SK-N-SH (cell line): ENCODE data around the gene SYCN. TPM values are rescaled to one million over a fixed set of nuclear protein-coding genes. Genes with fewer than 3 reads are reported as not detected.

Experiments used
- CTCF ChIA-PET: fragments of 300-600, 350-600 bp; formaldehyde crosslinking; extraction: SDS; loops from one replicate; lab custom pipeline; 2021; lab: Yijun Ruan, JAX
- POLR2A ChIA-PET: fragments of 350-600 bp; sonication (Branson Sonifier 250); formaldehyde crosslinking; extraction: SDS; loops from one replicate; lab custom pipeline; 2020; ENCODE audit warnings: antibody characterized with exemption, inconsistent platforms; lab: Yijun Ruan, JAX
- DNase-seq: peaks from one replicate; pipeline ENCODE4 v3.0.0; 2012
- H2AFZ ChIP-seq: fragments of 200-600 bp; sonication (generic); 2 replicates; pipeline ENCODE4 v1.8.1; 2016; ENCODE audit warnings: antibody characterized with exemption, mild to moderate bottlenecking, low read depth
- H3F3A ChIP-seq: fragments of 200-600 bp; sonication (generic); replicated peaks from 2 replicates; pipeline ENCODE3; 2016; ENCODE audit warnings: antibody characterized with exemption, mild to moderate bottlenecking; ENCODE audit not compliant: insufficient read depth
- H3K27ac ChIP-seq, 2 experiments: fragments of 200-500 bp in 1 of 2; fragments of 200-600 bp in 1 of 2; sonication (Bioruptor generic) in 1 of 2; sonication (generic), shearing (Covaris generic) in 1 of 2; 2 replicates each; pipeline versions ENCODE4 v1.5.1 to v1.6.1; 2014 to 2016; ENCODE audit warnings: low read depth in 2 of 2, inconsistent platforms in 1 of 2, low read length in 1 of 2, mild to moderate bottlenecking in 1 of 2, mixed read lengths in 1 of 2
- H3K27me3 ChIP-seq: fragments of 200-600 bp; sonication (generic), shearing (Covaris generic); 2 replicates; pipeline ENCODE4 v1.6.1; 2016; ENCODE audit warnings: mixed run types; ENCODE audit not compliant: insufficient read depth
- H3K36me3 ChIP-seq, 2 experiments: fragments of 200-500 bp in 1 of 2; fragments of 200-600 bp in 1 of 2; sonication (Bioruptor generic) in 1 of 2; sonication (generic) in 1 of 2; replicated peaks in 1 of 2; 2 replicates each; pipeline versions ENCODE3 to v1.5.1; 2014 to 2016; ENCODE audit warnings: low read length in 1 of 2, mild to moderate bottlenecking in 1 of 2; ENCODE audit not compliant: insufficient read depth in 2 of 2, control insufficient read depth in 1 of 2
- H3K4me1 ChIP-seq, 2 experiments: fragments of 200-500 bp in 1 of 2; fragments of 200-600 bp in 1 of 2; sonication (Bioruptor generic) in 1 of 2; sonication (generic), shearing (Covaris generic) in 1 of 2; 2 replicates each; pipeline versions ENCODE4 v1.5.1 to v1.6.1; 2014 to 2016; ENCODE audit warnings: low read depth in 1 of 2, low read length in 1 of 2, mixed run types in 1 of 2; ENCODE audit not compliant: insufficient read depth in 2 of 2, control insufficient read depth in 1 of 2
- H3K4me2 ChIP-seq: fragments of 200-600 bp; sonication (generic), shearing (Covaris generic); 2 replicates; pipeline ENCODE4 v1.6.1; 2017; ENCODE audit warnings: mixed run types
- H3K4me3 ChIP-seq, 2 experiments: fragments of 200-500 bp in 1 of 2; fragments of 200-600 bp in 1 of 2; sonication (Bioruptor generic) in 1 of 2; sonication (generic), shearing (Covaris generic) in 1 of 2; 2 replicates each; pipeline versions ENCODE4 v1.5.1 to v1.8.1; 2014 to 2016; ENCODE audit warnings: low read depth in 2 of 2, inconsistent platforms in 1 of 2, low read length in 1 of 2, mild to moderate bottlenecking in 1 of 2, mixed read lengths in 1 of 2, moderate library complexity in 1 of 2
- H3K79me2 ChIP-seq: fragments of 200-600 bp; sonication (generic); 2 replicates; pipeline ENCODE4 v1.8.1; 2017; ENCODE audit warnings: mild to moderate bottlenecking; ENCODE audit not compliant: insufficient read depth
- H3K9ac ChIP-seq: fragments of 200-600 bp; sonication (generic); 2 replicates; pipeline ENCODE4 v1.6.1; 2017; ENCODE audit warnings: mixed run types
- H3K9me2 ChIP-seq: fragments of 200-600 bp; sonication (generic); 2 replicates; pipeline ENCODE4 v1.6.1; 2017; ENCODE audit warnings: mixed run types
- H3K9me3 ChIP-seq: fragments of 200-600 bp; sonication (generic); 2 replicates; pipeline ENCODE4 v1.6.1; 2017; ENCODE audit warnings: mixed run types, mild to moderate bottlenecking, moderate library complexity
- H4K20me1 ChIP-seq: fragments of 200-600 bp; sonication (generic); 2 replicates; pipeline ENCODE4 v1.6.1; 2017; ENCODE audit warnings: mild to moderate bottlenecking, mixed run types; ENCODE audit not compliant: insufficient read depth
- FOSL2 ChIP-seq: IDR thresholded peaks from 2 replicates; pipeline ENCODE4 v1.4.0; 2012; ENCODE audit warnings: low read depth, mild to moderate bottlenecking, moderate library complexity, borderline replicate concordance
- GABPA ChIP-seq: IDR thresholded peaks from 2 replicates; pipeline ENCODE4 v1.4.0; 2012; ENCODE audit warnings: low read depth, mild to moderate bottlenecking
- MAX ChIP-seq: IDR thresholded peaks from 2 replicates; pipeline ENCODE4 v1.4.0; 2012; ENCODE audit warnings: low read depth
- MEF2A ChIP-seq: IDR thresholded peaks from 2 replicates; pipeline ENCODE4 v1.4.0; 2012; ENCODE audit warnings: low read depth, borderline replicate concordance
- MXI1 ChIP-seq: IDR thresholded peaks from 2 replicates; pipeline ENCODE4 v1.6.1; 2012; ENCODE audit warnings: mild to moderate bottlenecking, low read depth, low read length, improper control_type of control experiment
- POLR2AphosphoS5 ChIP-seq: IDR thresholded peaks from 2 replicates; pipeline ENCODE4 v1.6.1; 2012; ENCODE audit warnings: low read depth, low read length
- RAD21 ChIP-seq: IDR thresholded peaks from 2 replicates; pipeline ENCODE4 v1.6.1; 2012; ENCODE audit warnings: mild to moderate bottlenecking, low read length
- RCOR1 ChIP-seq: fragments of 150-350 bp; IDR thresholded peaks from 2 replicates; pipeline ENCODE4 v1.6.1; 2017; ENCODE audit warnings: antibody characterized with exemption, low read length
- SIN3A ChIP-seq: IDR thresholded peaks from 2 replicates; pipeline ENCODE4 v1.6.1; 2012; ENCODE audit warnings: low read depth, mild to moderate bottlenecking, low read length, moderate library complexity, borderline replicate concordance
- TEAD4 ChIP-seq: IDR thresholded peaks from 2 replicates; pipeline ENCODE4 v1.4.0; 2012; ENCODE audit warnings: mild to moderate bottlenecking, borderline replicate concordance; ENCODE audit not compliant: insufficient read depth
- USF1 ChIP-seq: IDR thresholded peaks from 2 replicates; pipeline ENCODE4 v1.4.0; 2012; ENCODE audit warnings: low read depth, borderline replicate concordance
- WGBS: methylation state at CpG from one replicate; pipeline ENCODE4 v1.1.6; 2017; ENCODE audit warnings: low lambda C conversion rate; 5-methylcytosine and 5-hydroxymethylcytosine counted together
- polyA plus RNA-seq, 3 experiments: library from polyadenylated mRNA; depleted of rRNA; stranded (reverse); fragments of >200 nt; gene quantifications; 2 replicates each; pipeline ENCODE4 v1.2.3, GENCODE V29; 2012

SYCN gene
- polyA plus RNA-seq, 1 of the 3 experiments (the other 2 are of a cell fraction) = not detected

GRCh38 chr19:39237200-39238184 lies 33.4 kb upstream of the SYCN start:
- DNase-seq = no peak
- no peaks in the 10 kb centered on the region for H3K4me1 ChIP-seq
- H3K9ac ChIP-seq = no peak overlapping the region
- ChIA-PET POLR2A (no interaction called here), CTCF (interaction anchor here (1.2 kb wide), 1 partner anchor 89 kb away, joined by 4 read pairs; no protein-coding TSS in a partner anchor)
- H3K9me3 ChIP-seq = no peaks in the 10 kb centered on the region
- no peaks in the 10 kb centered on the region for H3K36me3 ChIP-seq
- no peak overlapping the region for H3K4me2 ChIP-seq
- WGBS = 53% methylated on average over 19 of the region's 22 CpGs
- no peaks in the 10 kb centered on the region for H3F3A ChIP-seq
- H2AFZ ChIP-seq = no peak overlapping the region
- no peak overlapping the region for H3K4me3 ChIP-seq
- H4K20me1 ChIP-seq = no peaks in the 10 kb centered on the region
- H3K27ac ChIP-seq = no peak overlapping the region
- no peaks in the 10 kb centered on the region for H3K9me2 ChIP-seq
- TF ChIP-seq MXI1 = no peak
- TF ChIP-seq GABPA = no peak
- no peak for TF ChIP-seq MAX
- no peak for TF ChIP-seq SIN3A
- TF ChIP-seq FOSL2 = no peak
- TF ChIP-seq RAD21 = no peak
- TF ChIP-seq MEF2A = no peak
- TF ChIP-seq USF1 = no peak
- TF ChIP-seq TEAD4 = no peak
- TF ChIP-seq RCOR1 = no peak
- H3K79me2 ChIP-seq = no peaks in the 10 kb centered on the region
- no peaks in the 10 kb centered on the region; the same call in 1 of the 2 replicates for H3K27me3 ChIP-seq

- no peaks in the 10 kb centered on the region for H3K4me1 ChIP-seq
- no peaks in the 10 kb centered on the region for H3K9me2 ChIP-seq
- no peaks in the 10 kb centered on the region for H3K9me3 ChIP-seq
- H3K4me3 ChIP-seq = no peak overlapping the region
- no peak overlapping the region for H2AFZ ChIP-seq
- TF ChIP-seq POLR2AphosphoS5 = no peak
- TF ChIP-seq, all 33 proteins: peak for 0
- ChIA-PET CTCF (no interaction called here), POLR2A (no interaction called here)
- Histone ChIP-seq H3K9ac (no peak overlapping the region), H3K36me3 (no peaks in the 10 kb centered on the region), H3F3A (no peaks in the 10 kb centered on the region), H3K4me2 (no peak overlapping the region), H4K20me1 (no peaks in the 10 kb centered on the region), H3K27me3 (no peaks in the 10 kb centered on the region; the same call in 1 of the 2 replicates), H3K27ac (no peak overlapping the region), H3K79me2 (no peaks in the 10 kb centered on the region)
- DNase-seq = no peak
- 48% methylated on average over 11 of the region's 12 CpGs for WGBS
Measured at GRCh38 chr19:39236527-39236926, 32.5 kb upstream of the SYCN start.
